Vagina (tissue), 2 donors: ENCODE measurements around the gene PGAP6. TPM values are rescaled to one million over a fixed set of nuclear protein-coding genes. Genes with fewer than 3 reads are reported as not detected.
A peak's percentile ranks its signal among the peaks of the same experiment; 100 is the strongest.
"Not testable (repeated sequence)": the region's sequence is repeated elsewhere in the genome, so short reads cannot be mapped to it uniquely, and the experiment has no call there.

Source experiments
- DNase-seq, 2 donors: peaks; one replicate each; pipeline ENCODE4 v3.0.0-alpha.2; 2017; ENCODE audit errors: extremely low spot score in 2 of 2
- H3K27ac ChIP-seq: fragments of 200-600 bp; sonication (generic); one replicate; pipeline ENCODE4 v1.5.1; 2019
- H3K27me3 ChIP-seq: fragments of 200-600 bp; sonication (generic); one replicate; pipeline ENCODE4 v1.5.1; 2019
- H3K36me3 ChIP-seq, 2 donors: fragments of 200-600 bp; sonication (generic); one replicate each; pipeline ENCODE4 v1.5.1; 2017 to 2019
- H3K4me1 ChIP-seq: fragments of 200-600 bp; sonication (generic); one replicate; pipeline ENCODE4 v1.5.1; 2019
- H3K4me3 ChIP-seq, 2 donors: fragments of 200-600 bp; sonication (generic); 1 replicate in 1 of 2; 2 replicates in 1 of 2; pipeline ENCODE4 v1.5.1; 2016 to 2019
- H3K9me3 ChIP-seq: fragments of 200-600 bp; sonication (generic); one replicate; pipeline ENCODE4 v1.5.1; 2019
- POLR2A ChIP-seq, 2 donors: fragments of 450-650 bp; IDR thresholded peaks; one replicate each; pipeline ENCODE4 v1.6.1; 2017; ENCODE audit warnings: antibody characterized with exemption in 2 of 2, mild to moderate bottlenecking in 2 of 2, moderate library complexity in 2 of 2
- POLR2AphosphoS5 ChIP-seq, 2 donors: sonication (generic); formaldehyde crosslinking; IDR thresholded peaks; one replicate each; pipeline ENCODE4 v1.9.0; 2017; ENCODE audit warnings: antibody characterized with exemption in 2 of 2, mild to moderate bottlenecking in 2 of 2, low read depth in 1 of 2; ENCODE audit not compliant: insufficient read depth in 1 of 2
- intact Hi-C: fragments of 100-400 bp; cut with DNase I; formaldehyde crosslinking; loops from one replicate; pipeline ENCODE4 v1.15.1; 2023
- total RNA-seq: library from RNA; depleted of rRNA; stranded (reverse); fragments of >200 nt; gene quantifications from one replicate; pipeline ENCODE4 v1.2.3, GENCODE V29; 2016
- TF ChIP-seq, protein P1 (sequence below), 3 experiments: fragments of 450-650 bp in 2 of 3; fragments of 200-600 bp in 1 of 3; sonication (generic) in 1 of 3; IDR thresholded peaks; one replicate each; pipeline ENCODE4 v1.5.1; 2017 to 2019; ENCODE audit warnings: antibody characterized with exemption in 3 of 3, mild to moderate bottlenecking in 2 of 3, moderate library complexity in 2 of 3

PGAP6 gene
- total RNA-seq, 1 donor from 2014 or later = 38.3 TPM

DNA sequence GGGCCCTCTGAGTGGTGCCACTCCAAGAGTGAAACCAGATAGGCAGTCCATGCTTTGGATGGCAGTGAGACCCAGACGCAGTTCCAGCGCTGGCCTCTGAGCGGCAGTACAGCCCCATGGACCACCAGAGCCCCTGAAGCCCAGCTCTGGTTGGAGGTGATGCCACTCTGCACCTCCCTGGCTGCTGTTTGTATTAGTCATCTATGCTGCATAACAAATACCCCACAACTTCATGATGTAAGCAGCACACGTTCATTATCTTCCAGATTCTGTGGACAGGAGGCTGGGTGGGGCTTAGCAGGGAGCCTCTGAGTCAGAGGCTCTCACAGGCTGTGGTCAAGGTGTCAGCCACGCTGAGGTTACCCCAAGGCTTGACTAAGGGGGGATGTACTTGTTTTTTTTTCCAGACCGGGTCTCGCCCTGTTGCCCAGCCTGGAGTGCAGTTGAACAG is 10.1 kb upstream of the PGAP6 start:
- intact Hi-C loops = no loop called here
- Histone ChIP-seq H3K4me1 (peaks cover 7% of the 10 kb centered on the region), H3K27ac (no peak overlapping the region), H3K9me3 (no peaks in the 10 kb centered on the region), H3K36me3 (no peaks in the 10 kb centered on the region), H3K27me3 (no peaks in the 10 kb centered on the region), H3K4me3 (no peak overlapping the region)
- no peak for TF ChIP-seq POLR2AphosphoS5 (IDR thresholded peaks at IDR 0.05; ENCODE audit: insufficient read depth in 1 of 2, low read depth in 1 of 2)
- TF ChIP-seq, protein P1, sequence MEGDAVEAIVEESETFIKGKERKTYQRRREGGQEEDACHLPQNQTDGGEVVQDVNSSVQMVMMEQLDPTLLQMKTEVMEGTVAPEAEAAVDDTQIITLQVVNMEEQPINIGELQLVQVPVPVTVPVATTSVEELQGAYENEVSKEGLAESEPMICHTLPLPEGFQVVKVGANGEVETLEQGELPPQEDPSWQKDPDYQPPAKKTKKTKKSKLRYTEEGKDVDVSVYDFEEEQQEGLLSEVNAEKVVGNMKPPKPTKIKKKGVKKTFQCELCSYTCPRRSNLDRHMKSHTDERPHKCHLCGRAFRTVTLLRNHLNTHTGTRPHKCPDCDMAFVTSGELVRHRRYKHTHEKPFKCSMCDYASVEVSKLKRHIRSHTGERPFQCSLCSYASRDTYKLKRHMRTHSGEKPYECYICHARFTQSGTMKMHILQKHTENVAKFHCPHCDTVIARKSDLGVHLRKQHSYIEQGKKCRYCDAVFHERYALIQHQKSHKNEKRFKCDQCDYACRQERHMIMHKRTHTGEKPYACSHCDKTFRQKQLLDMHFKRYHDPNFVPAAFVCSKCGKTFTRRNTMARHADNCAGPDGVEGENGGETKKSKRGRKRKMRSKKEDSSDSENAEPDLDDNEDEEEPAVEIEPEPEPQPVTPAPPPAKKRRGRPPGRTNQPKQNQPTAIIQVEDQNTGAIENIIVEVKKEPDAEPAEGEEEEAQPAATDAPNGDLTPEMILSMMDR (IDR thresholded peaks at IDR 0.05) = peak in 2 of 3 experiments; percentile 17 to 41
- DNase-seq = no peak

DNA sequence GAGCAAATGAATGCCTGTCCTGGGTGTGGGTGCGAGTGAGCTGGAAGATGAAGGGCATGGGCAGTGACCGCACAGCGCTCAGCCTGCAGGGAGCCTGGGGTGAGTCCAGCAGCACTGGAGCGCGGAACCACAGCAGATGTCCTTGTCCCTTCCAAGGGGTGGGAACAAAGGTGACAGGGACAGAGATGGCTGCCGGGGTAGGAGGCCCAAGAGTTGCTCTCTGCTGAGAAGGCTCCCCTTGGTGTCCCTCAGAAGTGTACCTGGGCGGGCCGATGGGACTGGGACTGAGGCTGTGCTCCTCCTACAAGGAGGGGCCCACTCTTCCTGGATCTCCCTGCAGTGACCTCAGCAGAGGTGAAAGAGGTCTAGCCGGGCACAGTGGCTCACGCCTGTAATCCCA is 7.6 kb upstream of the PGAP6 start:
- TF ChIP-seq, protein P1 (IDR thresholded peaks at IDR 0.05) = no peak
- TF ChIP-seq POLR2A (IDR thresholded peaks at IDR 0.05) = no peak
- no peak for TF ChIP-seq POLR2AphosphoS5 (IDR thresholded peaks at IDR 0.05; ENCODE audit: insufficient read depth in 1 of 2, low read depth in 1 of 2)
- Histone ChIP-seq H3K4me1 (no peaks in the 10 kb centered on the region), H3K27me3 (no peaks in the 10 kb centered on the region), H3K27ac (no peak overlapping the region), H3K36me3 (no peaks in the 10 kb centered on the region), H3K4me3 (no peak overlapping the region), H3K9me3 (no peaks in the 10 kb centered on the region)
- DNase-seq = no peak
- intact Hi-C loops = loop anchor here (10.0 kb wide), 1 partner anchor 255 kb away; the partner anchor contains the start of genes MCRIP2 and WDR90

DNA sequence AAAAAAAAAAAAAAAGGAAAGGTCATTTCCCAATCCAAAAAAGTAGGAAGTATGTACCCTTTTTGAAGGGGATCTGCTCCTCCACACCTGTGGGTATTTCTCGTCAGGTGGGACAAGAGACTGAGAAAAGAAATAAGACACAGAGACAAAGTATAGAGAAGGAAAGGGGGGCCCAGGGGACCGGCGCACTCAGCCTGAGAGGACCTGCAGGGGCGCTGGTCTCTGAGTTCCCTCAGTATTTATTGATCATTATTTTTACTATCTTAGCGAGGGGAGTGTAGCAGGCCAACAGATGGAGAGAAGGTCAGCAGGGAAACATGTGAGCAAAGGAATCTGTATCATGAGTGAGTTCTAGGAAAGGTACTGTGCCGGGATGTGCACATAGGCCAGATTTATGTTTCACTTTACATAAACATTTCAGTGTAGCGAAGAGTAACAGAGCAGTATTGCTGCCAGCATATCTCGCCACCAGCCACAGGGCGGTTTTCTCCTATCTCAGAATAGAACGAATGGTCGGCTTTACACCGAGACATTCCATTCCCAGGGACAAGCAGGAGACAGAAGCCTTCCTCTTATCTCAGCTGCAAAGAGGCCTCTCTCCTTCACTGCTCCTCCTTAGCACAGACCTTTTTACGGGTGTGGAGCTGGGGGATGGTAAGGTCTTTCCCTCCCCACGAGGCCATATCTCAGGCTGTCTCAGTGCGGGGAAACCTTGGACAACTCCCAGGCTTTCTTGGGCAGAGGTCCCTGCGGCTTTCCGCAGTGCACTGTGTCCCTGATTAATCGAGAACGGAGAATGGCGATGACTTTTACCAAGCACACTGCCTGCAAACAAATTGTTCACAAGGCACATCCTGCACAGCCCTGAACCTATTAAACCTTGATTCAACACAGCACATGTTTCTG is 6.2 kb upstream of the PGAP6 start:
- Histone ChIP-seq H3K4me1 (peaks cover 12% of the 10 kb centered on the region), H3K4me3 (peak overlapping the region in 1 of 2 donors; percentile 17)
- not testable (repeated sequence) for H3K27me3 ChIP-seq, H3K9me3 ChIP-seq, DNase-seq, H3K27ac ChIP-seq, H3K36me3 ChIP-seq
- intact Hi-C loops = loop anchor here (10.0 kb wide), 1 partner anchor 257 kb away; the partner anchor contains the start of genes MCRIP2 and WDR90

DNA sequence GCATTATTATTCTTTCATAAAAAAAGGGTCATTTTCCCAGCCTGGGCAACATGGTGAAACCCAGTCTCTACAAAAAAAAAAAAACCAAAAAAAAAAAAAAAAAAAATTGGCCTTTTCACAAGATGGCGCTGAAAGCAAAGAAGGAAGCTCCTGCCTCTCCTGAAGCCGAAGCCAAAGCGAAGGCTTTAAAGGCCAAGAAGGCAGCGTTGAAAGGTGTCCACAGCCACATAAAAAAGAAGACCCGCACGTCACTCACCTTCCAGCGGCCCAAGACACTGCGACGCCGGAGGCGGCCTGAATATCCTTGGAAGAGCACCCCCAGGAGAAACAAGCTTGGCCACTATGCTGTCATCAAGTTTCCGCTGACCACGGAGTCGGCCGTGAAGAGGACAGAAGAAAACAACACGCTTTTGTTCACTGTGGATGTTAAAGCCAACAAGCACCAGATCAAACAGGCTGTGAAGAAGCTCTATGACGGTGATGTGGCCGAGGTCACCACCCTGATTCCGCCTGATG is 4.9 kb upstream of the PGAP6 start:
- Histone ChIP-seq H3K27ac (no peak overlapping the region), H3K4me1 (peaks cover 17% of the 10 kb centered on the region), H3K27me3 (no peaks in the 10 kb centered on the region), H3K36me3 (no peaks in the 10 kb centered on the region), H3K4me3 (no peak overlapping the region), H3K9me3 (no peaks in the 10 kb centered on the region)
- TF ChIP-seq, protein P1 (IDR thresholded peaks at IDR 0.05) = no peak
- TF ChIP-seq POLR2AphosphoS5 (IDR thresholded peaks at IDR 0.05; ENCODE audit: insufficient read depth in 1 of 2, low read depth in 1 of 2) (no peak), POLR2A (IDR thresholded peaks at IDR 0.05) (no peak)
- intact Hi-C loops = loop anchor here (10.0 kb wide), 1 partner anchor 258 kb away; the partner anchor contains the start of genes MCRIP2 and WDR90
- DNase-seq = no peak

DNA sequence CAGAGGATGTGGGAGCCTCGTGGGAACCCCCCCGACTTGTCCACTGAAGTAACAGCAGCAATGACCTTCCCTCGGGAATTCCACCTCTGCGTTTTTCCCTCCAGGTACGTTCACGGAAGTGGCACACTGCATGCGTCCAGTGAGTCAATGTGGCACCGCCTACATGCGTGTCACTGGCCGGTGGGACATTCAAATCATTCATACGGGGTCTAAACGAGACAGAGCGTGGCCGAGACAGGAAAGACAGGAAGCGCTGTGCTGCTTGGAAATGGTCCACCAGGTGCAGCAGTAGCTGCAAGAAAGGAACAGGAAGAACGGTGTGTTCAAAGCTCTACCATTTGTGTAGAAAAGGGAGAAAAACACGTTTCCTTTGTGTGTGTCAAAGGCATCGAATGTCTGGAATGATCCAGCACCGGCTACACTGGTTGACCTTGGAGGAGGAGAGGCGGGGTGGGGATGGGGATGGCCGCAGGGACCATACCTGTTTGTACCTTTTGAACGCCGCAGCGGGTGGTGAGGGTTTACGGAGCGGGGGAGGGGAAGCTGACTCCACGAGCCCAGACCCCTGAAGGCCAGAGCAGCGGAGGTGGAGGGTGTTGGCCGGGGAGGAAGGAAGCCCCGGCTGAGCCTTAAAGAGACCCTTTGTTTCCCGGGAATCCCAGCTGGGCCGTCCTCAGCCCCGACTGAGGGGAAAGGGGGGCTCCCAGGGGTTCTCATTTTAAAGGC is 1.7 kb upstream of the PGAP6 start:
- intact Hi-C loops = loop anchor here (10.0 kb wide), 1 partner anchor 261 kb away; the partner anchor contains the start of genes MCRIP2 and WDR90
- peaks cover 44% of the 10 kb centered on the region for H3K4me1 ChIP-seq
- no peak for DNase-seq

More for the DNA sequence above, 1.7 kb upstream of the PGAP6 start:
- H3K4me3 ChIP-seq = peak overlapping the region; percentile 66 to 98
- peak overlapping the region; percentile 18 for H3K27ac ChIP-seq
- no peaks in the 10 kb centered on the region for H3K36me3 ChIP-seq
- H3K9me3 ChIP-seq = no peaks in the 10 kb centered on the region
- peak; percentile 18 to 31 for TF ChIP-seq POLR2AphosphoS5 (IDR thresholded peaks at IDR 0.05; ENCODE audit: insufficient read depth in 1 of 2, low read depth in 1 of 2)
- TF ChIP-seq, protein P1 (IDR thresholded peaks at IDR 0.05) = no peak
- H3K27me3 ChIP-seq = no peaks in the 10 kb centered on the region
